Measurements from ENCODE around the gene SLCO4A1. TPM values are rescaled to one million over a fixed set of nuclear protein-coding genes. Genes with fewer than 3 reads are reported as not detected.

Gene SLCO4A1
- total RNA-seq, 2 experiments from 2014 or later: 74.7 to 79.2 TPM

DNA sequence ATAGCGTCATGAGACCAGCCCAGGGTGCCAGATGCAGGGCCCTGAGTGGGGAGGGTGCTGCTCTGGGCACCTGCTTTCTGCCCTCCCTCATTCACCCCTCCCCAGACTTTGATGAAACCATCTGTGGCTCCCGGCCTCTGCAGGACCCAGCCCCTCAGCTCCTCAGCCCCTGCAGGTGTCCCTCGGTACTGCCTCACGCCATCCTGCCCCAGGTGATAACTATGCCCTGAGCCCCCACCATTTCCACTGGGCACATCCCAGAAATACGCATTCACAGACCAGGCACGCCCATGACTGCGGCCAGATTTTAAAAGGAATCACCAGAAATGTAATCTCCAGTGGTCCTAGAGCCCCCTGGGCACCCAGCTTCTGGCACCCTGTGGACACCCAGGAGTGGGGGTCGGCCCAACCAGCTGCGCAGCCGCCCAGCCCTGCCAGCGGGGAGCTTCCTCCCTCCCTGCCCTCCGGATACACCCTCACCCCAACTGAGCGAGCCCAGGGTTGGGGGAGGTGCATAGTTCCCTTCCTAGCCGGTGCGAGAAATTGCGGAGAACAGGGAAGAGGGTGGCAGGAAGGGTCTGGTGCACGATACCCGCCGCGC, 65.7 kb downstream of the SLCO4A1 start:
- H3K27ac Mint-ChIP-seq: no peak overlapping the region
- no peaks in the 10 kb centered on the region for H3K36me3 Mint-ChIP-seq
- H3K9me3 Mint-ChIP-seq (ENCODE audit: low read depth): no peaks in the 10 kb centered on the region
- H3K4me3 Mint-ChIP-seq: no peak overlapping the region
- DNase-seq (no peak), ATAC-seq (peak; percentile 49)
- peaks cover 5% of the 10 kb centered on the region for H3K4me1 Mint-ChIP-seq
- peaks cover 51% of the 10 kb centered on the region for H3K27me3 Mint-ChIP-seq
- CTCF ChIA-PET: interaction anchor here (0.9 to 1.0 kb wide), 2 partner anchors 27 to 32 kb away, joined by 3 read pairs; no protein-coding TSS in a partner anchor

DNA sequence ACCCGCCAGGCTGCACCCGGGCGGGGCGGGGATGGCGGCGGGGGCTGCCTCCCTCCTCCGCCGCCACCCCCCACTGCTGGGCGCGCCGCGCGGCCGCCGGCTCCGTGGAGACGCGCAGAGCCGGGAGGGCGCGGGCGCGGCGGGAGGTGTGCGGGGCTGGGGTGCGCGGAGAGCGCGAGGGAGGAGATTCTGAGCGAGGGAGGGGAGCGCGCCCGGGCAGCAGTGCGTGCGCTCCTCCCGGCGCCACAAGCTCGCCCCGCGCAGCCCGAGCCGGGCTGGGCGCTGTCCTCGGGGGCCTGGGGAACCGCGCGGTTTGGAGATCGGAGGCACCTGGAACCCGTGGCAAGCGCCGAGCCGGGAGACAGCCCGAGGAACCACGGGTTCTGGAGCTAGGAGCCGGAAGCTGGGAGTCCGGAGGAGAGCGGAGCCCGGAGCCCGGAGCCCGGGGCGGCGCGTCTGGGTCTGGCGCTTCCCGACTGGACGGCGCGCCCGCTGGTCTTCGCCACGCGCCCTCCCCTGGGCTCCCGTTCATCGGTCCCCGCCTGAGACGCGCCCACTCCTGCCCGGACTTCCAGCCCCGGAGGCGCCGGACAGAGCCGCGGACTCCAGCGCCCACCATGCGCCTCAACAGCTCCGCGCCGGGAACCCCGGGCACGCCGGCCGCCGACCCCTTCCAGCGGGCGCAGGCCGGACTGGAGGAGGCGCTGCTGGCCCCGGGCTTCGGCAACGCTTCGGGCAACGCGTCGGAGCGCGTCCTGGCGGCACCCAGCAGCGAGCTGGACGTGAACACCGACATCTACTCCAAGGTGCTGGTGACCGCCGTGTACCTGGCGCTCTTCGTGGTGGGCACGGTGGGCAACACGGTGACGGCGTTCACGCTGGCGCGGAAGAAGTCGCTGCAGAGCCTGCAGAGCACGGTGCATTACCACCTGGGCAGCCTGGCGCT, 66.6 kb downstream of the SLCO4A1 start, which contains the start of gene NTSR1:
NTSR1 (plus strand) TSS at position 246 of the 946 bp plus-strand sequence; CDS start at position 618, 372 bp downstream.
- H3K36me3 Mint-ChIP-seq: no peaks in the 10 kb centered on the region
- H3K27ac Mint-ChIP-seq: no peak within 1 kb of the TSS
- CTCF ChIA-PET: interaction anchor here (1.1 kb wide), 1 partner anchor 100 kb away, joined by 3 read pairs; no protein-coding TSS in a partner anchor
- DNase-seq (no peak), ATAC-seq (no peak)
- H3K9me3 Mint-ChIP-seq (ENCODE audit: low read depth): no peaks in the 10 kb centered on the region
- peaks cover 50% of the 10 kb centered on the region for H3K27me3 Mint-ChIP-seq
- no peak within 1 kb of the TSS for H3K4me3 Mint-ChIP-seq
- peaks cover 2% of the 10 kb centered on the region for H3K4me1 Mint-ChIP-seq

DNA sequence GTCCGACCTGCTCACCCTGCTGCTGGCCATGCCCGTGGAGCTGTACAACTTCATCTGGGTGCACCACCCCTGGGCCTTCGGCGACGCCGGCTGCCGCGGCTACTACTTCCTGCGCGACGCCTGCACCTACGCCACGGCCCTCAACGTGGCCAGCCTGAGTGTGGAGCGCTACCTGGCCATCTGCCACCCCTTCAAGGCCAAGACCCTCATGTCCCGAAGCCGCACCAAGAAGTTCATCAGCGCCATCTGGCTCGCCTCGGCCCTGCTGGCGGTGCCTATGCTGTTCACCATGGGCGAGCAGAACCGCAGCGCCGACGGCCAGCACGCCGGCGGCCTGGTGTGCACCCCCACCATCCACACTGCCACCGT, 67.2 kb downstream of the SLCO4A1 start:
- Mint-ChIP-seq H3K4me1 (no peaks in the 10 kb centered on the region), H3K9me3 (ENCODE audit: low read depth) (no peaks in the 10 kb centered on the region), H3K36me3 (no peaks in the 10 kb centered on the region), H3K27ac (no peak overlapping the region), H3K27me3 (peaks cover 56% of the 10 kb centered on the region), H3K4me3 (no peak overlapping the region)
- no peak for ATAC-seq
- CTCF ChIA-PET: interaction anchor here (1.1 kb wide), 1 partner anchor 99 kb away, joined by 3 read pairs; no protein-coding TSS in a partner anchor
- no peak for DNase-seq

DNA sequence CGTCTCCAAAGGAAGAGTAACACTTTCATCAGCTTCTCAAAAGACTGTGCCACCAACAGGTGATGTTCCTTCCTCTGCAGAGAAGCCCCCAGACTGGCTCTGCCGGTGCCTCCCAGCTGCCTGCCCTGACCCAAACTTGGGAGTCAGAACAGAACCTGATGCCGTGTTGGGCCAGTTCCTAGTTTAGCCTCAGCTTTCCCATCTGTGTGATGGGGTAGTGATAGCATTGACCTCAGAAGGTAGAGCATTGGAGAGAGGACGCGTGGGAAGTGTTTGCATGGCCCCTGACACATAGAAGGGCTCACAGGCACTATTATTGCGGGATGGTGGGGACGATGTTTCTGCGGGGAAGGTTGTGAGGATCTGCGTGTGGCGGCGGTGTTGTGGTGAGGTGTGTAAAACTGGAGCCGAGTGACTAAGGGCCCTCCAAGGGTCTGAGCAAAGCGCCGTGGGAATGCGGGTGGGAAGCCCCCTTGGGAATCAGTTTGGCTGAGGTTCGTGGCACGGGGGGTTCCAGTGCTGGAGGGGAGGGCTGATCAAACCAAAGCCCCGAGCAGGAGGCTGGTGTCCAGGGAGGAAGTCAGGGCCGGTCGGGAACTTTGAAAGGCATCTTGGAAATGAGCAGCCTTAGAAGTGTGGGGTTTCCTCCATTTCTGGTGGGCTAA, 68.0 kb downstream of the SLCO4A1 start:
- DNase-seq (no peak), ATAC-seq (no peak)
- Mint-ChIP-seq H3K36me3 (no peaks in the 10 kb centered on the region), H3K4me3 (no peak overlapping the region), H3K27me3 (peaks cover 62% of the 10 kb centered on the region), H3K27ac (no peak overlapping the region), H3K9me3 (ENCODE audit: low read depth) (no peaks in the 10 kb centered on the region), H3K4me1 (no peaks in the 10 kb centered on the region)
- CTCF ChIA-PET: interaction anchor here (0.8 to 1.6 kb wide), 2 partner anchors 8 to 81 kb away, joined by 3 to 4 read pairs; no protein-coding TSS in a partner anchor

DNA sequence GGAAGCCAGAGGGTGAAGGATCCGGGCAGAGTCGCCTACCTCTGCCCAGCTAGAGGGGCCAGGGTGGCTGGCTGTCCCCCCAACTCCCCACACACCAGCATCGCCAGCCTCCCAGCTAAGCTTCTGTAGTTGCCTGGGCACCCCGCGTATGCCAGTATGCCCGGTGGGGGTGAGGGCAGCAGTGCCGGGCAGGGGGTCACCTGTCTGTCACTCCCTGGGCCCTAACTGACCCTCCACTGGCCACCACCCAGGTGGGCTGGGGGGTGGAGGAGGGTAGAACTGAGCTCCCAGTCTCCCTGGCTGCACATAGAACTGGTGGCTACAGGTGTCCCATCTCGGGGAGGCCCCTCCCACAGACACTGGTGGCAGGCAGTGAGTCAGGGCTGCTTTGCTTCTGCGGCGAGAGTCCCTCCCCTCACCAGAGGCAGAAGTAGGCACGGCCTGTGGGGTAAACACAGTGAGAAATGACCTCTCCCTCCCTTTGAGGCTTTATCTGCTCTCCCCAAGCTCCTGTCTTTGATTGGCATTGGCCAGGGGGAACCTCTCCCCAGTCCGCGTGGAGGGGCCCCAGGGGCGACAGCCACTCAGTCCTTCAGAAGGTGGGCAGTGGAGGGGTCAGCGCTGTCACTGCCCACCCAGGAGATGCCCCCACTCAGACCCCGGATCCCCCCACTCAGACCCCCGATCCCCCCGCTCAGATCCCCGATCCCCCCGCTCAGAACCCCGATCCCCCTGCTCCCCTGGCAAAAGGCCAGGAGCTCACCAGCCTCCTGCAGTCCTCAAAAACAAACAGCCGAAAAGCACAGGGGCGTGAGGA, 68.8 kb downstream of the SLCO4A1 start:
- no peaks in the 10 kb centered on the region for H3K9me3 Mint-ChIP-seq (ENCODE audit: low read depth)
- DNase-seq (no peak), ATAC-seq (peak; percentile 46)
- CTCF ChIA-PET: interaction anchor here (1.6 kb wide), 1 partner anchor 80 kb away, joined by 4 read pairs; no protein-coding TSS in a partner anchor
- H3K36me3 Mint-ChIP-seq: no peaks in the 10 kb centered on the region
- no peak overlapping the region for H3K27ac Mint-ChIP-seq
- H3K4me1 Mint-ChIP-seq: peaks cover 6% of the 10 kb centered on the region
- H3K4me3 Mint-ChIP-seq: no peak overlapping the region
- H3K27me3 Mint-ChIP-seq: peaks cover 56% of the 10 kb centered on the region

DNA sequence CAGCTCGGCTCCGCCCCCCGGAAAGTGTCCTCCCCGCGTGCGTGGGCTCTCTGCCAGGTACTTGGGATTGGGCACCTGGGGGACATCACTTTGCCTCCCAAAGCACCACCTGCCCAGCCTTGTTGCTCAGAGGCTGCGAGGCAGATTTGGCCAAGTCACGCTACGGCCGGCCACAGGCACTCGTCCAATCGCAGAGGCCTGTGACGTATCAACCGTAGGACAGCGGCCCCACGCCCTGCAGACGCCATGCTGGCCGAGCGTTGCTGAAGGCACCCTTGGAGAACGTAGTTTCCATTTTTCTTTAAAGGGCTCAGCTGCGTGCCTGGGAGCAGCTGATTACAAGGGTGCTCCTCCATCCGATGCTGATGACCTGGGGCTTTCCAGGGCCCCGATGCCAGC, 69.4 kb downstream of the SLCO4A1 start:
- CTCF ChIA-PET: interaction anchor here (1.6 kb wide), 1 partner anchor 79 kb away, joined by 4 read pairs; no protein-coding TSS in a partner anchor
- H3K27me3 Mint-ChIP-seq: peaks cover 56% of the 10 kb centered on the region
- no peaks in the 10 kb centered on the region for H3K36me3 Mint-ChIP-seq
- H3K4me3 Mint-ChIP-seq: no peak overlapping the region
- no peak for DNase-seq
- H3K9me3 Mint-ChIP-seq (ENCODE audit: low read depth): no peaks in the 10 kb centered on the region
- no peak overlapping the region for H3K27ac Mint-ChIP-seq
- peaks cover 12% of the 10 kb centered on the region for H3K4me1 Mint-ChIP-seq
- ATAC-seq: no peak

DNA sequence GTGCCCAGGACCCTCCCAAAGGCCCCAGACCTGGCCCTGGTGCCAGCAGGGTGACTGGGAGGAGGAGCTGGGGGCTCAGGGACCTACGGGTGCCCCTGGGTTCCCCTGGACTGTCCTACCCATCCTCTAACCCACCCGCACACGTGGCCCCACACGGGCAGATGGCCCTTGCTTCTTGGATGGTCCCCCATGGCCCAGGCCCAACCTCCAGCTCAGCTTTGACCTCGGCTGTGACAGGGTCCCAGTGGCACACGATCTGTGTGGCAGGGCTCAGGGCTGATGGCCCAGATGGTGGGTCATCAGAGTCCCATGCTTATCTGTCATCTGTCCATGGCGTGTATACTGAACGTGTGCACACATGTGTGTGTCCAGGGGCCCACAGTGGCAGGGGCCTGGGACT, 70.3 kb downstream of the SLCO4A1 start:
- CTCF ChIA-PET: interaction anchor here (1.2 kb wide), 1 partner anchor 71 kb away, joined by 3 read pairs; the partner anchor contains the start of gene SLCO4A1
- ATAC-seq: no peak

DNA sequence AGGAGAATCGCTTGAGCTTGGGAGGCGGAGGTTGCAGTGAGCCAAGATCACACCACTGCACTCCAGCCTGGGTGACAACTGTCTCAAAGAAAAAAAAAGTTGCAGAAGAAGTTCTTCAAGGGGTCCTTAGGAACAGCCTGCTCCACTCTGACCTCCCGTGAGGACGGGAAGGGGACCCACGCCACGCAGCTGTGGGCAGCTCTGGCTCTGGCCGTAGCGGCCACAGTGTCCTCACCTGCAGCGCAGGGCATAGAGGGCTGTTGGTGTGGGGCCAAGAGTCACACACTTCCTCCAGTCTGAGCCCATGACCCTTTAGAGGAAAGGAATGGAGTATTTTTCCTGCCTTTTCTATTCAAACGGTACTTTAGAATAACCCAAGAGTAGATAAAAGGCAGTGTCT, 71.7 kb downstream of the SLCO4A1 start:
- ATAC-seq (no peak), DNase-seq (no peak)
- H3K4me3 Mint-ChIP-seq: no peak overlapping the region
- H3K27me3 Mint-ChIP-seq: peaks cover 53% of the 10 kb centered on the region
- no peak overlapping the region for H3K27ac Mint-ChIP-seq
- peaks cover 15% of the 10 kb centered on the region for H3K4me1 Mint-ChIP-seq
- H3K9me3 Mint-ChIP-seq (ENCODE audit: low read depth): no peaks in the 10 kb centered on the region
- H3K36me3 Mint-ChIP-seq: no peaks in the 10 kb centered on the region
- CTCF ChIA-PET: no interaction called here

More for the DNA sequence above, 70.3 kb downstream of the SLCO4A1 start:
- Mint-ChIP-seq H3K4me1 (peaks cover 15% of the 10 kb centered on the region), H3K9me3 (ENCODE audit: low read depth) (no peaks in the 10 kb centered on the region), H3K36me3 (no peaks in the 10 kb centered on the region), H3K27me3 (peaks cover 49% of the 10 kb centered on the region), H3K27ac (no peak overlapping the region), H3K4me3 (no peak overlapping the region)
- DNase-seq: no peak

DNA sequence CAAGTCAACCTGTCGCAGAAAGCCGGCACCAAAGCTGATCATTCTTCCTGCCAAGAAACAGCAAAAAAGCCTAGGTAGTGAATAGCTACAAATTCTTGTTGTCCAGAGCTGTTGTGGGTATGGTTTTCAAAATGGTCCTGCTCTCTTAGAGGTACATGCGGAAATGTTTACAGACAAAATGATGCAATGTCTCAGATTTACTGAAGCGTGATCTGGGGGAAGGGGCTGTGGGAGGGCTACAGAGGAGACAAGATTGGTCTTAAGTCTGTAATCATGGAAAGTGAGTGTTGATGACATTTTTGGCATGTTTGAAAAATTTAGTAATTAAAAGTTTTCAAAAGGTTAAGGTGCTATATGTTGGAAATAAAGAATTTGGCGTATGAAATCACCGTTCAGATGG, 72.5 kb downstream of the SLCO4A1 start:
- peaks cover 3% of the 10 kb centered on the region for H3K9me3 Mint-ChIP-seq (ENCODE audit: low read depth)
- CTCF ChIA-PET: interaction anchor here (0.9 kb wide), 1 partner anchor 77 kb away, joined by 3 read pairs; no protein-coding TSS in a partner anchor
- peaks cover 53% of the 10 kb centered on the region for H3K27me3 Mint-ChIP-seq
- peaks cover 15% of the 10 kb centered on the region for H3K4me1 Mint-ChIP-seq
- H3K36me3 Mint-ChIP-seq: no peaks in the 10 kb centered on the region
- no peak overlapping the region for H3K4me3 Mint-ChIP-seq
- H3K27ac Mint-ChIP-seq: no peak overlapping the region
- DNase-seq (no peak), ATAC-seq (no peak)

DNA sequence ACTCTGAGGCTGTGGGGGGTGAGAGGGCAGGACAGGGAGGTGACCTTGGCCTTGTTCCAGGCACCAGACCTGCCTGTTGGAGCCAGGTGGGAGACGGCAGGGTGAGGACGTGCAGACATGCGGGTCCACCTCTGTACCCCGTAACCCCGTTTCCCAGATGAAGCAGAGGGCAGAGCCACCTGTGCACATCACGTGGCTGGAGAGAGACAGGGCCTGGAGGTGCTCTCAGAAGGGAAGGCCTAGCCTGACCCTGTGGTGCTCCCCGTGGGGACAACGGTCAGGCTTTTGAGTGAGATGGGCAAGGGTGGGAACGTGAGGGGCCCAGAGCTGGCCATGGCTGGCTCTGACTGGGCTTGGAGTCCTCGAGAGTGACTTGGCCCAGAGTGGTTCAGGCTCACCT, 72.9 kb downstream of the SLCO4A1 start:
- CTCF ChIA-PET: interaction anchor here (0.9 kb wide), 1 partner anchor 77 kb away, joined by 3 read pairs; no protein-coding TSS in a partner anchor
- Mint-ChIP-seq H3K4me1 (peaks cover 15% of the 10 kb centered on the region), H3K27me3 (peaks cover 52% of the 10 kb centered on the region), H3K36me3 (peaks cover under 1% of the 10 kb centered on the region), H3K9me3 (ENCODE audit: low read depth) (peaks cover 4% of the 10 kb centered on the region), H3K4me3 (no peak overlapping the region), H3K27ac (no peak overlapping the region)
- DNase-seq (no peak), ATAC-seq (no peak)

DNA sequence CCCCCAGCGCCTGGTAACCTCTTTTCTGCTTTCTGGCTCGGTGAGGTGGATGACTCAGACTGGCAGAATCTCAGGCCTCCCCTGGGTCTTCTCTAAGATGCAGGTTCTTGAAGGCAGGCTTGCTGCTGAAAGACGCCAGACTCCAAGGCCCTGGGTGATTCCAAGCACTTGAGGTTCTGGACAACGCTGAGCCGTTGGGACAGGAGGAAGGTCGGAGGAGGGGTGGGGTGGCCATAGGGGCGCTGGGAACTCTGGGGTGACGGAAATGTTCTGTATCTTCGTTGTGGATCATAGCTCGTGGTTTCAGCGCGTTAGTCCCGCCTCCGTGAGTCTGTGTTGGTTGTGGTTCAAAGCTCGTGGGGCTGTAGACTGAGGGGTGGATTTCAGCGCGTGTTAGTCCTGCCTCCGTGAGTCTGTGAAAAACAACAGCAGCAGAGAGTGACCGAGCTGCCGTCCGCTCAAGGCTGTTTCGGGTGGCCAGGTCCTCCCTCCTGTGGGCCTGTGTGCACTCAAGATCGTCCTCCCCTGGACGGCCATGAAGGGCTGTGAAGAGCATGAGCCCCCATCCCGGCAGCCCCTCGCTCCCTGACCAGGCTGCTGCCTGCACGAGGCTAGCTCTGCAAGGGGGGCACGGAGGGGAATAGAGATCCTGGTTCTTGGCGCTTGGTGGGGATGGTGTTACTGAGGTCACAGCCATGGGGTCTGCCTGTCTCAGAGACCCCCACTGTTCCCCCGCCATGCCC, 74.1 kb downstream of the SLCO4A1 start:
- CTCF ChIA-PET: interaction anchor here (1.3 kb wide), 1 partner anchor 74 kb away, joined by 3 read pairs; no protein-coding TSS in a partner anchor
- peaks cover 6% of the 10 kb centered on the region for H3K36me3 Mint-ChIP-seq
- peak overlapping the region; percentile 69 for H3K27ac Mint-ChIP-seq
- H3K27me3 Mint-ChIP-seq: peaks cover 49% of the 10 kb centered on the region
- H3K4me1 Mint-ChIP-seq: peaks cover 16% of the 10 kb centered on the region
- ATAC-seq (peak; percentile 82), DNase-seq (peak; percentile 55)
- no peak overlapping the region for H3K4me3 Mint-ChIP-seq
- H3K9me3 Mint-ChIP-seq (ENCODE audit: low read depth): peaks cover 9% of the 10 kb centered on the region

DNA sequence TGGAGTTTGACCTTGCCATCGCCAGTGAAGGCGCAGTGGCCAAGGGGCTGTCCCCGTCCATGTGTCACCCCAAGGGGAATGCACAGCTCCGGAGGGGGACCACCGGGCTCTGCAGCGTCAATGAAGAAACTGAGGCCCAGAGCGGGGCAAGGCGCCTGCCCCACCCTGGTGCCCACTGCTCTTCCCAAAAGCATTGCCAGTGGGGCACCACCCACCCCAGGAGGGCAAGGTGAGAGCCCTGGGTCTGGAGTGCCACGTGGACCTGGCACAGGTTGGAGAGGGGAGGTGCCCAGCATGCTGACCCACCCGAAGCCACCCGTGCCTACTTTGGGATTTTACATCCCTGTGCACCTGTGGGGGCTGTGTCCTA, 74.6 kb downstream of the SLCO4A1 start:
- peaks cover 12% of the 10 kb centered on the region for H3K9me3 Mint-ChIP-seq (ENCODE audit: low read depth)
- peaks cover 52% of the 10 kb centered on the region for H3K27me3 Mint-ChIP-seq
- DNase-seq: no peak
- CTCF ChIA-PET: interaction anchor here (1.3 kb wide), 1 partner anchor 74 kb away, joined by 3 read pairs; no protein-coding TSS in a partner anchor
- peaks cover 22% of the 10 kb centered on the region for H3K4me1 Mint-ChIP-seq
- H3K27ac Mint-ChIP-seq: no peak overlapping the region
- no peak overlapping the region for H3K4me3 Mint-ChIP-seq
- H3K36me3 Mint-ChIP-seq: peaks cover 10% of the 10 kb centered on the region
- ATAC-seq: no peak

Measured in activated CD8-positive, alpha-beta memory T cell treated with anti-CD3 and anti-CD28 coated beads, Interleukin-2, amount 10 ng/mL, durations not matched to agents 7 days and 5 days (primary cell).